Measurements from ENCODE around the gene CCNY.

Gene CCNY

GRCh38 chr10:35611750-35612149 lies 275.4 kb downstream of the CCNY start:
- Histone ChIP-seq H3K27ac (ENCODE audit: low read length) (no peak overlapping the region), H3K4me3 (ENCODE audit: low read depth in 1 of 2, low read length in 2 of 2) (no peak overlapping the region), H3K36me3 (ENCODE audit: control insufficient read depth in 1 of 2, insufficient read depth in 2 of 2, low read length in 2 of 2) (no peaks in the 10 kb centered on the region), H3K4me1 (ENCODE audit: control insufficient read depth in 1 of 2, insufficient read depth in 2 of 2, low read length in 2 of 2) (peaks cover 0 to 8% of the 10 kb centered on the region in 2 donors), H3K27me3 (ENCODE audit: low read depth, low read length) (peaks cover 15% of the 10 kb centered on the region), H3K9me3 (ENCODE audit: control insufficient read depth in 1 of 2, low read length in 2 of 2) (no peaks in the 10 kb centered on the region)

GRCh38 chr10:35612385-35613106 lies 276.2 kb downstream of the CCNY start:
- Histone ChIP-seq H3K27me3 (ENCODE audit: low read depth, low read length) (peaks cover 8% of the 10 kb centered on the region), H3K9me3 (ENCODE audit: control insufficient read depth in 1 of 2, low read length in 2 of 2) (no peaks in the 10 kb centered on the region)

GRCh38 chr10:35613107-35613440 lies 276.8 kb downstream of the CCNY start:
- no peaks in the 10 kb centered on the region for H3K36me3 ChIP-seq (ENCODE audit: control insufficient read depth in 1 of 2, insufficient read depth in 2 of 2, low read length in 2 of 2)
- peaks cover 4% of the 10 kb centered on the region for H3K27me3 ChIP-seq (ENCODE audit: low read depth, low read length)

More at GRCh38 chr10:35612385-35613106, 276.2 kb downstream of the CCNY start:
- H3K4me1 ChIP-seq (ENCODE audit: control insufficient read depth in 1 of 2, insufficient read depth in 2 of 2, low read length in 2 of 2): peaks cover 0 to 8% of the 10 kb centered on the region in 2 donors
- H3K4me3 ChIP-seq (ENCODE audit: low read depth in 1 of 2, low read length in 2 of 2): no peak overlapping the region
- no peaks in the 10 kb centered on the region for H3K36me3 ChIP-seq (ENCODE audit: control insufficient read depth in 1 of 2, insufficient read depth in 2 of 2, low read length in 2 of 2)
- H3K27ac ChIP-seq (ENCODE audit: low read length): no peak overlapping the region

GRCh38 chr10:35613597-35614226 lies 277.4 kb downstream of the CCNY start:
- no peaks in the 10 kb centered on the region for H3K36me3 ChIP-seq (ENCODE audit: control insufficient read depth in 1 of 2, insufficient read depth in 2 of 2, low read length in 2 of 2)
- no peaks in the 10 kb centered on the region for H3K9me3 ChIP-seq (ENCODE audit: control insufficient read depth in 1 of 2, low read length in 2 of 2)
- H3K4me1 ChIP-seq (ENCODE audit: control insufficient read depth in 1 of 2, insufficient read depth in 2 of 2, low read length in 2 of 2): no peaks in the 10 kb centered on the region
- H3K27ac ChIP-seq (ENCODE audit: low read length): no peak overlapping the region
- H3K27me3 ChIP-seq (ENCODE audit: low read depth, low read length): no peaks in the 10 kb centered on the region
- no peak overlapping the region for H3K4me3 ChIP-seq (ENCODE audit: low read depth in 1 of 2, low read length in 2 of 2)

More at GRCh38 chr10:35613107-35613440, 276.8 kb downstream of the CCNY start:
- Histone ChIP-seq H3K4me3 (ENCODE audit: low read depth in 1 of 2, low read length in 2 of 2) (no peak overlapping the region), H3K27ac (ENCODE audit: low read length) (no peak overlapping the region), H3K4me1 (ENCODE audit: control insufficient read depth in 1 of 2, insufficient read depth in 2 of 2, low read length in 2 of 2) (peaks cover 0 to 3% of the 10 kb centered on the region in 2 donors), H3K9me3 (ENCODE audit: control insufficient read depth in 1 of 2, low read length in 2 of 2) (no peaks in the 10 kb centered on the region)

- no peak overlapping the region for H3K27ac ChIP-seq (ENCODE audit: low read length)
- no peak overlapping the region for H3K4me3 ChIP-seq (ENCODE audit: low read depth in 1 of 2, low read length in 2 of 2)
- no peaks in the 10 kb centered on the region for H3K9me3 ChIP-seq (ENCODE audit: control insufficient read depth in 1 of 2, low read length in 2 of 2)
- no peaks in the 10 kb centered on the region for H3K36me3 ChIP-seq (ENCODE audit: control insufficient read depth in 1 of 2, insufficient read depth in 2 of 2, low read length in 2 of 2)
- no peaks in the 10 kb centered on the region for H3K27me3 ChIP-seq (ENCODE audit: low read depth, low read length)
- no peaks in the 10 kb centered on the region for H3K4me1 ChIP-seq (ENCODE audit: control insufficient read depth in 1 of 2, insufficient read depth in 2 of 2, low read length in 2 of 2)
These were observed 278.0 kb downstream of the CCNY start for GRCh38 chr10:35614312-35614711.
